ENCODE results near the gene CLK1. TPM values are rescaled to one million over a fixed set of nuclear protein-coding genes. Genes with fewer than 3 reads are reported as not detected.

CLK1 gene
- polyA plus RNA-seq, 1 donor from 2014 or later: 745 TPM

DNA sequence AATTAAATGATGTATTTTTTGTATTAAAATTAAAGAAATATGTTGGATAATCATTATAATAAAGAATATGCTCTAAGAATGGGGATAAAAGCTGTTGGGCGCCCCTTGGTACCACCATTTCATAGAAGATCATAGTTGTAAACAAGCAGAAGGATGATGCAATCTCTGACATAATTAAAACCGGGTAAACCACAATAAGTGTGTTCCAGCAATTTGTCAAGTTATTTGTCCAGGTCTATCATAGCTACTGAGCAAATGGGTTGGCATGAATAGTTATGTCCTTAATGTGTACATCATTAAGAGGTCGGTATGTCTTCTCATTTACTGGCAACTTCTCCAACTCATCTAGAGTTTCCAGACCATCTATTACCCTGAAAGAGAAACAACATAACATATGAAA lies 6.7 kb upstream of the CLK1 start:
- TF ChIP-seq, protein P1, sequence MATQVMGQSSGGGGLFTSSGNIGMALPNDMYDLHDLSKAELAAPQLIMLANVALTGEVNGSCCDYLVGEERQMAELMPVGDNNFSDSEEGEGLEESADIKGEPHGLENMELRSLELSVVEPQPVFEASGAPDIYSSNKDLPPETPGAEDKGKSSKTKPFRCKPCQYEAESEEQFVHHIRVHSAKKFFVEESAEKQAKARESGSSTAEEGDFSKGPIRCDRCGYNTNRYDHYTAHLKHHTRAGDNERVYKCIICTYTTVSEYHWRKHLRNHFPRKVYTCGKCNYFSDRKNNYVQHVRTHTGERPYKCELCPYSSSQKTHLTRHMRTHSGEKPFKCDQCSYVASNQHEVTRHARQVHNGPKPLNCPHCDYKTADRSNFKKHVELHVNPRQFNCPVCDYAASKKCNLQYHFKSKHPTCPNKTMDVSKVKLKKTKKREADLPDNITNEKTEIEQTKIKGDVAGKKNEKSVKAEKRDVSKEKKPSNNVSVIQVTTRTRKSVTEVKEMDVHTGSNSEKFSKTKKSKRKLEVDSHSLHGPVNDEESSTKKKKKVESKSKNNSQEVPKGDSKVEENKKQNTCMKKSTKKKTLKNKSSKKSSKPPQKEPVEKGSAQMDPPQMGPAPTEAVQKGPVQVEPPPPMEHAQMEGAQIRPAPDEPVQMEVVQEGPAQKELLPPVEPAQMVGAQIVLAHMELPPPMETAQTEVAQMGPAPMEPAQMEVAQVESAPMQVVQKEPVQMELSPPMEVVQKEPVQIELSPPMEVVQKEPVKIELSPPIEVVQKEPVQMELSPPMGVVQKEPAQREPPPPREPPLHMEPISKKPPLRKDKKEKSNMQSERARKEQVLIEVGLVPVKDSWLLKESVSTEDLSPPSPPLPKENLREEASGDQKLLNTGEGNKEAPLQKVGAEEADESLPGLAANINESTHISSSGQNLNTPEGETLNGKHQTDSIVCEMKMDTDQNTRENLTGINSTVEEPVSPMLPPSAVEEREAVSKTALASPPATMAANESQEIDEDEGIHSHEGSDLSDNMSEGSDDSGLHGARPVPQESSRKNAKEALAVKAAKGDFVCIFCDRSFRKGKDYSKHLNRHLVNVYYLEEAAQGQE (IDR thresholded peaks at IDR 0.05; ENCODE audit: borderline replicate concordance): no peak
- TF ChIP-seq RAD21 (conservative IDR thresholded peaks at IDR 0.05): no peak
- TF ChIP-seq, protein P2, sequence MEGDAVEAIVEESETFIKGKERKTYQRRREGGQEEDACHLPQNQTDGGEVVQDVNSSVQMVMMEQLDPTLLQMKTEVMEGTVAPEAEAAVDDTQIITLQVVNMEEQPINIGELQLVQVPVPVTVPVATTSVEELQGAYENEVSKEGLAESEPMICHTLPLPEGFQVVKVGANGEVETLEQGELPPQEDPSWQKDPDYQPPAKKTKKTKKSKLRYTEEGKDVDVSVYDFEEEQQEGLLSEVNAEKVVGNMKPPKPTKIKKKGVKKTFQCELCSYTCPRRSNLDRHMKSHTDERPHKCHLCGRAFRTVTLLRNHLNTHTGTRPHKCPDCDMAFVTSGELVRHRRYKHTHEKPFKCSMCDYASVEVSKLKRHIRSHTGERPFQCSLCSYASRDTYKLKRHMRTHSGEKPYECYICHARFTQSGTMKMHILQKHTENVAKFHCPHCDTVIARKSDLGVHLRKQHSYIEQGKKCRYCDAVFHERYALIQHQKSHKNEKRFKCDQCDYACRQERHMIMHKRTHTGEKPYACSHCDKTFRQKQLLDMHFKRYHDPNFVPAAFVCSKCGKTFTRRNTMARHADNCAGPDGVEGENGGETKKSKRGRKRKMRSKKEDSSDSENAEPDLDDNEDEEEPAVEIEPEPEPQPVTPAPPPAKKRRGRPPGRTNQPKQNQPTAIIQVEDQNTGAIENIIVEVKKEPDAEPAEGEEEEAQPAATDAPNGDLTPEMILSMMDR (IDR thresholded peaks at IDR 0.05; ENCODE audit: poor library complexity, severe bottlenecking): no peak
- no peak for TF ChIP-seq MXI1 (conservative IDR thresholded peaks at IDR 0.05; ENCODE audit: poor library complexity, severe bottlenecking)
- no peak for TF ChIP-seq EP300 (conservative IDR thresholded peaks at IDR 0.05; ENCODE audit: poor library complexity, severe bottlenecking)
- no peak for TF ChIP-seq EZH2 (IDR thresholded peaks at IDR 0.05; ENCODE audit: borderline replicate concordance, insufficient read depth, low read length, poor library complexity, severe bottlenecking)
- no peak for TF ChIP-seq SMC3 (conservative IDR thresholded peaks at IDR 0.05; ENCODE audit: poor library complexity)
- TF ChIP-seq TAF1 (IDR thresholded peaks at IDR 0.05; ENCODE audit: low read depth): no peak
- TF ChIP-seq POLR2AphosphoS5 (IDR thresholded peaks at IDR 0.05): no peak
- no peaks in the 10 kb centered on the region for H3F3A ChIP-seq (ENCODE audit: insufficient read depth, low read length, poor library complexity, severe bottlenecking)

DNA sequence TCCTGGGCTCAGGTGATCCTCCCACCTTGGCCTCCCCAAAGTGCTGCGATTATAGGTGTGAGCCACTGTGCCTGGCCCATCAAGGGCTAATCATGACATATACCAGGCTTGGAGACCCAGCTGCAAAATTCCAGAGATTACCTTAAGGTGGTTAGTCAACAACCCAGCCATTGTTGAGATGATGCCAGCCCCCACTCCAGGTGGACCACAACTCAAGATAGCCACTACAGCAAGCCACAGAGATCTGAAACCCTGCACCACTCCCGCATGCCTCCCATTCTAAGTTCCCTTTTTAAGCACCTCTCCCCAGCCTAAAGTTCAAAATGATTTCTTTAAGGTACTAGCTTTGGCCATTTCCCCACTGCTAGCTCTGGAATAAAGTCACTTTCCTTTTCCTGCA lies 4.6 kb upstream of the CLK1 start:
- TF ChIP-seq MXI1 (conservative IDR thresholded peaks at IDR 0.05; ENCODE audit: poor library complexity, severe bottlenecking) (no peak), POLR2AphosphoS5 (IDR thresholded peaks at IDR 0.05) (no peak), EP300 (conservative IDR thresholded peaks at IDR 0.05; ENCODE audit: poor library complexity, severe bottlenecking) (no peak), SMC3 (conservative IDR thresholded peaks at IDR 0.05; ENCODE audit: poor library complexity) (no peak)
- TF ChIP-seq, protein P1 (IDR thresholded peaks at IDR 0.05; ENCODE audit: borderline replicate concordance): no peak
- TF ChIP-seq, protein P2 (IDR thresholded peaks at IDR 0.05; ENCODE audit: poor library complexity, severe bottlenecking): no peak

More for the DNA sequence above, 6.7 kb upstream of the CLK1 start:
- no peak overlapping the region for H3K4me3 ChIP-seq (ENCODE audit: low read length)
- H3K9me3 ChIP-seq (ENCODE audit: low read length): no peaks in the 10 kb centered on the region
- H3K36me3 ChIP-seq (ENCODE audit: insufficient read depth, low read length): no peaks in the 10 kb centered on the region
- no peaks in the 10 kb centered on the region for H3K27me3 ChIP-seq (ENCODE audit: insufficient read depth, low read depth, low read length)
- no peak overlapping the region for H3K9ac ChIP-seq (ENCODE audit: low read length)
- H3K79me2 ChIP-seq (replicated peaks; ENCODE audit: insufficient read depth, low read length): no peaks in the 10 kb centered on the region
- no peaks in the 10 kb centered on the region for H3K9me2 ChIP-seq (ENCODE audit: insufficient read depth, low read length)
- H2AFZ ChIP-seq (ENCODE audit: low read depth, low read length): no peak overlapping the region
- H3K4me2 ChIP-seq (ENCODE audit: low read length): no peak overlapping the region
- H4K20me1 ChIP-seq (ENCODE audit: insufficient read depth): no peaks in the 10 kb centered on the region
- no peak overlapping the region for H3K27ac ChIP-seq (ENCODE audit: low read length)

More for the DNA sequence above, 4.6 kb upstream of the CLK1 start:
- Histone ChIP-seq H3F3A (ENCODE audit: insufficient read depth, low read length, poor library complexity, severe bottlenecking) (no peaks in the 10 kb centered on the region), H3K9ac (ENCODE audit: low read length) (no peak overlapping the region), H3K27ac (ENCODE audit: low read length) (no peak overlapping the region), H3K9me3 (ENCODE audit: low read length) (no peaks in the 10 kb centered on the region), H3K4me2 (ENCODE audit: low read length) (no peak overlapping the region), H4K20me1 (ENCODE audit: insufficient read depth) (no peaks in the 10 kb centered on the region), H3K27me3 (ENCODE audit: insufficient read depth, low read depth, low read length) (no peaks in the 10 kb centered on the region), H3K4me3 (ENCODE audit: low read length) (no peak overlapping the region), H3K36me3 (ENCODE audit: insufficient read depth, low read length) (no peaks in the 10 kb centered on the region), H3K79me2 (replicated peaks; ENCODE audit: insufficient read depth, low read length) (peaks cover 3% of the 10 kb centered on the region), H3K9me2 (ENCODE audit: insufficient read depth, low read length) (no peaks in the 10 kb centered on the region), H2AFZ (ENCODE audit: low read depth, low read length) (no peak overlapping the region)

All from neural cell (in vitro differentiated cells).